IMR-90 (cell line): ENCODE data around the gene DUSP28. TPM values are rescaled to one million over a fixed set of nuclear protein-coding genes. Genes with fewer than 3 reads are reported as not detected.

Experiments
- ATAC-seq: fragments of 200-7000 bp; cut with Tn5 transposase; 2 replicates; pipeline ENCODE4 v1.9.1; 2020; ENCODE audit warnings: low read depth, mild to moderate bottlenecking, moderate library complexity
- BruUV-seq: library from RNA; stranded (reverse); fragments of 400-500 nt; replicated peaks from 2 replicates; lab custom pipeline; 2021; lab: Mats Ljungman, UMichigan
- CTCF ChIA-PET: fragments of 300-600 bp; formaldehyde crosslinking; extraction: SDS; loops from one replicate; lab custom pipeline; 2021; ENCODE audit warnings: antibody characterized with exemption; lab: Yijun Ruan, JAX
- POLR2A ChIA-PET: fragments of 300-600 bp; sonication (Branson Sonifier 250); formaldehyde crosslinking; loops from one replicate; lab custom pipeline; 2022; ENCODE audit warnings: antibody characterized with exemption; ENCODE audit not compliant: unreplicated experiment; lab: Charles Lee
- DNase-seq: peaks from one replicate; pipeline ENCODE4 v3.0.0; 2013
- H2AFZ ChIP-seq: replicated peaks from 2 replicates; pipeline ENCODE3; 2013; ENCODE audit warnings: low read length, mild to moderate bottlenecking; ENCODE audit not compliant: poor library complexity
- H2AK5ac ChIP-seq: 2 replicates; pipeline ENCODE4 v1.6.1; 2013; ENCODE audit warnings: low read depth, low read length, inconsistent platforms
- H2AK9ac ChIP-seq: replicated peaks from 2 replicates; pipeline ENCODE3; 2013; ENCODE audit warnings: mild to moderate bottlenecking, low read depth, low read length, moderate library complexity; ENCODE audit not compliant: poor library complexity
- H2BK120ac ChIP-seq: 2 replicates; pipeline ENCODE4 v1.6.1; 2013; ENCODE audit warnings: low read depth, low read length, inconsistent platforms
- H2BK15ac ChIP-seq: 3 replicates; pipeline ENCODE4 v1.6.1; 2013; ENCODE audit warnings: low read depth, low read length, inconsistent platforms
- H2BK20ac ChIP-seq: 2 replicates; pipeline ENCODE4 v1.6.1; 2013; ENCODE audit warnings: low read depth, mild to moderate bottlenecking, inconsistent platforms, low read length, moderate library complexity
- H2BK5ac ChIP-seq: 2 replicates; pipeline ENCODE4 v1.6.1; 2013; ENCODE audit warnings: mild to moderate bottlenecking, low read depth, low read length, inconsistent platforms; ENCODE audit not compliant: poor library complexity, severe bottlenecking
- H3K14ac ChIP-seq: replicated peaks from 2 replicates; pipeline ENCODE4 v1.6.1; 2013; ENCODE audit warnings: low read depth, low read length, inconsistent platforms
- H3K18ac ChIP-seq: 2 replicates; pipeline ENCODE4 v1.6.1; 2013; ENCODE audit warnings: low read depth, low read length, control low read depth
- H3K23ac ChIP-seq: 2 replicates; pipeline ENCODE4 v1.6.1; 2013; ENCODE audit warnings: low read depth, low read length, inconsistent platforms
- H3K27ac ChIP-seq: 2 replicates; pipeline ENCODE4 v1.5.1; 2013; ENCODE audit warnings: mild to moderate bottlenecking, control low read depth, low read length; ENCODE audit not compliant: insufficient read depth
- H3K27me3 ChIP-seq: 2 replicates; pipeline ENCODE4 v1.6.1; 2013; ENCODE audit warnings: low read length; ENCODE audit not compliant: control insufficient read depth, insufficient read depth
- H3K36me3 ChIP-seq: 2 replicates; pipeline ENCODE4 v1.6.1; 2013; ENCODE audit warnings: low read length, mixed read lengths; ENCODE audit not compliant: control insufficient read depth, insufficient read depth
- H3K4ac ChIP-seq: 2 replicates; pipeline ENCODE4 v1.6.1; 2013; ENCODE audit warnings: low read depth, low read length, inconsistent platforms
- H3K4me1 ChIP-seq: 2 replicates; pipeline ENCODE4 v1.6.1; 2013; ENCODE audit warnings: low read length, mixed read lengths; ENCODE audit not compliant: control insufficient read depth, insufficient read depth
- H3K4me2 ChIP-seq: 2 replicates; pipeline ENCODE4 v1.6.1; 2013; ENCODE audit warnings: low read depth, mild to moderate bottlenecking, control low read depth, low read length, moderate library complexity
- H3K4me3 ChIP-seq: 2 replicates; pipeline ENCODE4 v1.5.1; 2013; ENCODE audit warnings: low read depth, mild to moderate bottlenecking, control low read depth, low read length, moderate library complexity; ENCODE audit not compliant: insufficient read depth
- H3K56ac ChIP-seq: 2 replicates; pipeline ENCODE4 v1.6.1; 2013; ENCODE audit warnings: low read length, inconsistent platforms; ENCODE audit not compliant: insufficient read depth; ENCODE audit errors: extremely low read depth
- H3K79me1 ChIP-seq, 2 experiments: 2 replicates each; pipeline ENCODE4 v1.6.1; 2013; ENCODE audit warnings: low read length in 2 of 2, inconsistent platforms in 1 of 2, low read depth in 1 of 2
- H3K9ac ChIP-seq: 2 replicates; pipeline ENCODE4 v1.6.1; 2013; ENCODE audit warnings: low read depth, low read length, control low read depth
- H3K9me1 ChIP-seq: 2 replicates; pipeline ENCODE4 v1.6.1; 2013; ENCODE audit warnings: low read length, inconsistent platforms; ENCODE audit not compliant: insufficient read depth
- H3K9me3 ChIP-seq: 2 replicates; pipeline ENCODE4 v1.6.1; 2013; ENCODE audit warnings: low read length; ENCODE audit not compliant: control insufficient read depth, insufficient read depth
- H4K20me1 ChIP-seq: 2 replicates; pipeline ENCODE4 v1.6.1; 2013; ENCODE audit warnings: low read length, inconsistent platforms; ENCODE audit not compliant: insufficient read depth
- H4K5ac ChIP-seq: 2 replicates; pipeline ENCODE4 v1.6.1; 2013; ENCODE audit warnings: mild to moderate bottlenecking, low read depth, low read length, control low read depth
- H4K8ac ChIP-seq, 2 experiments: 2 replicates each; pipeline ENCODE4 v1.6.1; 2013; ENCODE audit warnings: low read depth in 2 of 2, low read length in 2 of 2, control low read depth in 1 of 2, inconsistent platforms in 1 of 2
- H4K91ac ChIP-seq: 2 replicates; pipeline ENCODE4 v1.6.1; 2013; ENCODE audit warnings: low read depth, low read length, inconsistent platforms; ENCODE audit not compliant: insufficient read depth
- CHD1 ChIP-seq: IDR thresholded peaks from 2 replicates; pipeline ENCODE4 v1.6.1; 2012; ENCODE audit warnings: low read depth, low read length, improper control_type of control experiment
- ELK1 ChIP-seq: fragments of 150-350 bp; IDR thresholded peaks from 2 replicates; pipeline ENCODE4 v1.6.1; 2016; ENCODE audit warnings: low read depth, mild to moderate bottlenecking, low read length, moderate library complexity, borderline replicate concordance
- FOS ChIP-seq: fragments of 150-350 bp; IDR thresholded peaks from 2 replicates; pipeline ENCODE4 v1.6.1; 2016; ENCODE audit warnings: low read depth, low read length
- MXI1 ChIP-seq: IDR thresholded peaks from 2 replicates; pipeline ENCODE4 v1.6.1; 2012; ENCODE audit warnings: low read depth, mild to moderate bottlenecking, low read length, moderate library complexity, borderline replicate concordance
- NFE2L2 ChIP-seq: fragments of 150-350 bp; IDR thresholded peaks from 2 replicates; pipeline ENCODE4 v1.6.1; 2016; ENCODE audit warnings: low read depth, mild to moderate bottlenecking, low read length
- POLR2A ChIP-seq: IDR thresholded peaks from 2 replicates; pipeline ENCODE4 v1.6.1; 2012; ENCODE audit warnings: mild to moderate bottlenecking, low read depth, low read length
- RFX5 ChIP-seq: IDR thresholded peaks from 2 replicates; pipeline ENCODE4 v1.8.0; 2012; ENCODE audit warnings: low read depth, mild to moderate bottlenecking, low read length, moderate library complexity
- SMC3 ChIP-seq: fragments of 150-350 bp; IDR thresholded peaks from 2 replicates; pipeline ENCODE4 v1.6.1; 2016; ENCODE audit warnings: low read depth, mild to moderate bottlenecking, antibody characterized with exemption, low read length, moderate library complexity
- USF2 ChIP-seq: fragments of 150-350 bp; IDR thresholded peaks from 2 replicates; pipeline ENCODE4 v1.6.1; 2017; ENCODE audit warnings: mild to moderate bottlenecking, antibody characterized with exemption, low read length, low read depth
- WGBS, 2 experiments: methylation state at CpG; one replicate each; pipeline versions ENCODE4 v1.1.5 to v1.1.7; 2013; ENCODE audit warnings: missing lambda C conversion rate in 2 of 2; ENCODE audit not compliant: insufficient read length in 1 of 2; ENCODE audit errors: extremely low coverage in 2 of 2; 5-methylcytosine and 5-hydroxymethylcytosine counted together
- dilution Hi-C: fragments of 300-500 bp; cut with HindIII; formaldehyde crosslinking; loops from one replicate; pipeline ENCODE4 v1.14.3; 2018; ENCODE audit warnings: low sequenced_read_pairs; ENCODE audit not compliant: unreplicated experiment
- in situ Hi-C: fragments of 300-500 bp; cut with MboI; formaldehyde crosslinking; loops from 3 replicates; pipeline ENCODE4 v1.14.3; 2019; ENCODE audit warnings: low sequenced_read_pairs, inconsistent platforms, mixed read lengths
- intact Hi-C: fragments of 100-400 bp; cut with micrococcal nuclease; formaldehyde crosslinking; loops from 2 replicates; pipeline ENCODE4 v1.10.0; 2022
- polyA plus RNA-seq, 3 experiments: library from polyadenylated mRNA; depleted of rRNA; stranded (reverse); fragments of >200 nt; gene quantifications; 2 replicates each; pipeline ENCODE4 v1.2.3, GENCODE V29; 2012; ENCODE audit warnings: low replicate concordance in 1 of 3
- total RNA-seq: library from RNA; depleted of rRNA; stranded (reverse); fragments of >200 nt; gene quantifications from 2 replicates; pipeline ENCODE4 v1.2.3, GENCODE V29; 2012

Gene DUSP28
- total and polyA plus RNA-seq, 2 of the 4 experiments (the other 2 are of a cell fraction), result 1.1 to 3.3 TPM

GRCh38 chr2:240593026-240593702 is 33.0 kb downstream of the DUSP28 start:
- Histone ChIP-seq H2BK5ac (no peak overlapping the region), H2BK120ac (no peak overlapping the region), H4K8ac (no peak overlapping the region), H3K9ac (no peak overlapping the region), H3K14ac (no peak overlapping the region), H2BK15ac (no peak overlapping the region), H3K4me1 (no peaks in the 10 kb centered on the region), H4K5ac (no peak overlapping the region), H3K56ac (no peak overlapping the region), H3K4me2 (no peak overlapping the region), H3K4ac (no peak overlapping the region), H2AFZ (no peak overlapping the region), H2AK9ac (no peak overlapping the region), H2BK20ac (no peak overlapping the region), H3K9me1 (0 out of 2 replicates have a peak, but pooled peaks cover 2% of the 10 kb centered on the region), H4K20me1 (peaks cover 5% of the 10 kb centered on the region), H3K4me3 (no peak overlapping the region), H4K91ac (no peak overlapping the region), H2AK5ac (no peak overlapping the region), H3K36me3 (peaks cover 27% of the 10 kb centered on the region), H3K79me1 (peaks cover 0 to 35% of the 10 kb centered on the region in 2 experiments; a peak in 3 of 4 replicates), H3K9me3 (no peaks in the 10 kb centered on the region), H3K27me3 (no peaks in the 10 kb centered on the region), H3K23ac (no peak overlapping the region), H3K27ac (no peak overlapping the region), H3K18ac (no peak overlapping the region)
- BruUV-seq, result no TSS peak
- DNase-seq (no peak), ATAC-seq (no peak)
- intact Hi-C loops, result no loop called here
- 94% methylated on average over 16 of the region's 20 CpGs; no CpG with 5 or more reads in 1 of the 2 experiments for WGBS, 2 experiments
- ChIA-PET POLR2A (no interaction called here), CTCF (no interaction called here)
- TF ChIP-seq FOS (no peak), NFE2L2 (no peak), RFX5 (no peak), SMC3 (no peak), POLR2A (no peak), CHD1 (no peak), USF2 (no peak), MXI1 (no peak), ELK1 (no peak)
- in situ Hi-C loops, result no loop called here
- dilution Hi-C loops, result no loop called here
